BE2C (cell line): ENCODE measurements around the gene BTC.

Source experiments
- DNase-seq: peaks from one replicate; pipeline ENCODE4 v3.0.0-alpha.2; 2020
- H3K27me3 ChIP-seq: fragments of 250-450 bp; sonication (Bioruptor Pico); 2 replicates; pipeline ENCODE4 v1.5.1; 2020; ENCODE audit warnings: mild to moderate bottlenecking
- H3K36me3 ChIP-seq: fragments of 250-450 bp; sonication (Bioruptor Pico); 2 replicates; pipeline ENCODE4 v1.5.1; 2020; ENCODE audit warnings: mild to moderate bottlenecking
- H3K4me1 ChIP-seq: fragments of 250-450 bp; sonication (Bioruptor Pico); 2 replicates; pipeline ENCODE4 v1.5.1; 2020
- H3K4me3 ChIP-seq: 2 replicates; pipeline ENCODE4 v1.5.1; 2011; ENCODE audit warnings: low read depth, low read length
- H3K9me3 ChIP-seq: fragments of 250-450 bp; sonication (Bioruptor Pico); 2 replicates; pipeline ENCODE4 v1.5.1; 2020
- CTCF ChIP-seq: IDR thresholded peaks from 2 replicates; pipeline ENCODE4 v1.5.1; 2012; ENCODE audit warnings: mild to moderate bottlenecking, low read depth, low read length

BTC gene

GRCh38 chr4:74754218-74754617, 40.1 kb downstream of the BTC start:
- no peaks in the 10 kb centered on the region for H3K9me3 ChIP-seq
- no peak for DNase-seq
- H3K27me3 ChIP-seq = no peaks in the 10 kb centered on the region
- TF ChIP-seq CTCF = no peak
- no peaks in the 10 kb centered on the region for H3K36me3 ChIP-seq
- no peaks in the 10 kb centered on the region for H3K4me1 ChIP-seq
- H3K4me3 ChIP-seq = no peak overlapping the region

- no peak for TF ChIP-seq CTCF
- Histone ChIP-seq H3K4me1 (no peaks in the 10 kb centered on the region), H3K36me3 (no peaks in the 10 kb centered on the region), H3K9me3 (no peaks in the 10 kb centered on the region), H3K27me3 (no peaks in the 10 kb centered on the region), H3K4me3 (no peak overlapping the region)
- no peak for DNase-seq
Measured at GRCh38 chr4:74752798-74753197, 41.5 kb downstream of the BTC start.

GRCh38 chr4:74751856-74752255, 42.5 kb downstream of the BTC start:
- Histone ChIP-seq H3K4me1 (no peaks in the 10 kb centered on the region), H3K9me3 (no peaks in the 10 kb centered on the region), H3K27me3 (no peaks in the 10 kb centered on the region), H3K4me3 (no peak overlapping the region), H3K36me3 (no peaks in the 10 kb centered on the region)
- DNase-seq = no peak
- TF ChIP-seq CTCF = no peak

- no peaks in the 10 kb centered on the region for H3K9me3 ChIP-seq
- no peaks in the 10 kb centered on the region for H3K27me3 ChIP-seq
- H3K4me1 ChIP-seq = no peaks in the 10 kb centered on the region
- H3K4me3 ChIP-seq = no peak overlapping the region
- DNase-seq = no peak
- H3K36me3 ChIP-seq = no peaks in the 10 kb centered on the region
- TF ChIP-seq CTCF = no peak
Measured at GRCh38 chr4:74751247-74751646, 43.1 kb downstream of the BTC start.

- Histone ChIP-seq H3K4me3 (no peak overlapping the region), H3K4me1 (no peaks in the 10 kb centered on the region), H3K27me3 (no peaks in the 10 kb centered on the region), H3K36me3 (no peaks in the 10 kb centered on the region), H3K9me3 (no peaks in the 10 kb centered on the region)
- no peak for DNase-seq
- no peak for TF ChIP-seq CTCF
Measured at GRCh38 chr4:74742185-74742584, 52.1 kb downstream of the BTC start.

GRCh38 chr4:74738464-74739143, 55.7 kb downstream of the BTC start:
- TF ChIP-seq CTCF = no peak
- H3K9me3 ChIP-seq = no peaks in the 10 kb centered on the region
- no peaks in the 10 kb centered on the region for H3K27me3 ChIP-seq
- no peaks in the 10 kb centered on the region for H3K4me1 ChIP-seq
- H3K4me3 ChIP-seq = no peak overlapping the region
- no peak for DNase-seq
- H3K36me3 ChIP-seq = no peaks in the 10 kb centered on the region
